Activated CD4-positive, CD25-positive, alpha-beta regulatory T cell treated with anti-CD3 and anti-CD28 coated beads, Interleukin-2, amount 50 U/mL, for 72 hours (primary cell): ENCODE measurements around the gene FGF21.

ENCODE experiments used
- DNase-seq: peaks from one replicate; pipeline ENCODE4 v3.0.0; 2021

FGF21 gene

DNA sequence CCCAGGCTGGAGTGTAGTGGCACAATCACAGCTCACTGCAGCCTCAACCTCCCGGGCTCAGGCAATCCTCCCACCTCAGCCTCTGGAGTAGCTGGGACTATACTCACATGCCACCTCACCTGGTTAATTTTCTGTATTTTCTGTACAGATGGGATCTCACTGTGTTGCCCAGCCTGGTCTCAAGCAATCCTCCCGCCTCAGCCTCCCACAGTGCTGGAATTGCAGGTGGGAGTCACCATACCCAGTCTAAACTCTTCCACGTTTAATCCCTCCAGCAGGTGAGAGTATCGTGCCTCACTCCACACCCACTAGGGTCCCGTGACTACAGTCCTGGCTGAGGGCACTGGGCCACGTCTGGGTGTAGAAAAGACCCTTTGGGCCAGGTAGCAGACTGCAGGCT, 39.0 kb downstream of the FGF21 start:
- no peak for DNase-seq

DNA sequence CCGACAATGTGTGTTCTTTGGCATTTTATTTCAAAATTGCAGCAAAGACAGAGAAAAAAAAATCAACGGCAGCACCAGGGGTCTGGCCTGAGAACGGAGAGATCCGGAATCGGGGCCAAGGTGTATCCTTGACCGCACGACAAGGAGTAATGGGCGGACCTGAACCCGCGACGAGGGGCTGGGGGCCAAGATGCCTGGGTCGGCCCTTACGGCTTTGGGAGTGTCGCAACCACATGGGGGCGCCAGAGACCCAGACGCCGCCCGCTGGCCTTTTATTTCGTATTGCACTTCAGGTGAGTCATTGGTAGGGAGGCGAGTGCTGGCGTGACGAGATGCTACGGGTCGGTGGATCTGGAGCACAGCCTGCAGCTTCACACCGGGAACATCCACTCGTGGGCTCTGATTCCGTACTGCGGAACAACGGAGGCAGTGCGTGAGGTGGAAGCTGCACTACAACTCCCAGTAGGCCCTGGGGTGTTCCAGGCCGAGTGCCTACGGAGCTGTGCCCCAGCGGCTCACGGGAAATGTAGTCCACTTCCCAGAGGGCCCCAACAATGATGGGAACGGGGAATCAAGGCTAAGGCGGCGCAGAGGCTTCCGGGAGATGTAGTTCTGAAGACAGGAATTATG, 39.8 kb downstream of the FGF21 start:
- peak; percentile 85 for DNase-seq

DNA sequence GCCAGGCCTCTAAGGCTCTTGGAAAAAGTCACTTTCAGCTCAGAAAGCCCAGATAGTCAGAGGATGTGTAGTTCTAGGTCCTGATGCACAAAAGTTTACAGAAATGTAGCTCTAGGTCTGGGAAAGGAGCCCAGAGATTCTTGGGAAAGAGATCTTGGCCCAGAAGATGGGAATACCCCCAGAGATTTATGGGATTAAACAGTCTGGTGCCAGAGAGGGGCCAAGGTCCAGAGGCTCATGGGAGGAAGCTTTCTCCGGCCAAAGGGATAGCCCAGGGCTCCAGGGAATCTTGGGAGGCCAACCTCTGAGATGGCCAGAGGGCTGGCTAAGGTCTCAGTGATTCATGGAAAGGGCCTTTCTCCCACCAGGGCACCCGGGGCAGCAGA, 40.4 kb downstream of the FGF21 start:
- DNase-seq: no peak

DNA sequence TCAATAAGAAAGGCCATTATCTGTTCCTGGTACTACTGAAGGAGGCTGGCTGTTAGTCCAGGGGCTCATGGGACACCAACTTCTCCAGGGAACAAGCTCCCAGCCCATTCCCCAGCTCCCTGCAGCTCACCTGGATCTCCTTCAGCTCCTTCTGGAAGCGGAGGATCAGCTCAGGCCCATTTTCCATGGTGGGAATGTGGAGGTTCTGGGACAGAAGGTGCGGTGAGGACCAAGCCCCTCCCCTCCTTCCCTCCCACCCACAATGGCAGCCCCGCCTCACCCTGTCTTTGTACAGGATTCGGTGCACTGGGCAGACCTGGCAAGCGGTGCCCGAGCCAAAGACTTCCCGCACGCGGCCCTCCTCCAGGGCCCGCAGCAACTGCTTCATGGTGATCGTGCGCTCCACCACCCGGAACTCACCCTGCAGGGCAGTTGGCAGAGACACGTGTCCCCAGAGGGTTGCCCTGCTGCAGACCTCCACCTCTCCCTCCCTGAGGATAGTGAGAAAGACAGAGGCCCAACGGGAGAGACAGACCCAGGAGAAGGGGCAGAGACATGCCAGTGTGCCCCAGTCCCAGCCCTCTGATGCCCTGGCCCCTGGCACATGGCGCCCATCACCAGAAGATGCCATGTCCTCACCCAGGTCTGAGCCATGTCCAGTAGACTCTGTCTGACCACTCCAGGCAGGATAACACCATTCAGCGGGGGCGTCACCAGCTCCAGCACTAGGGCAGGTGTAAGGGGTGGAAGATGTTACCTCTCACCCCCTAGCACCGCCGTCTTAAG, 41.2 kb downstream of the FGF21 start:
- no peak for DNase-seq

DNA sequence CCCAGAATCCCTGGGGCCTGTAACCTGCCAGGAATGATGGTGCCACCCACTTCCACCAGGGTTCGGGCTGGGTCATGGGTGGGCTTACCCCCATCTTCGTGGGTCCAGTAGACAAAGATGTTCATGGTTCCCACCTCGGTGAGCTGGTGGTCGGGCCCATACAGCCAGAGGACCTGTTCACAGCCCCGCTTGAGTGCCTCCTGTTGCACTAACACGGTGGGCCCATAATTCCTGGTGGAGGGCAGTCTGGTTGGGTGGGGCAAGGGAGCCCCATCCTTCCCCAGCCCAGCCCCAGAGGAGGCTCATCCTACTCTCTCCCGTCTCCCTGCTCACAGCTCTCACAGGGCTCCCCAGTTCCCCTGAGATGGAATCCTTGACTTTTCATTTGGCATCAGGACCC, 41.8 kb downstream of the FGF21 start:
- DNase-seq: no peak

DNA sequence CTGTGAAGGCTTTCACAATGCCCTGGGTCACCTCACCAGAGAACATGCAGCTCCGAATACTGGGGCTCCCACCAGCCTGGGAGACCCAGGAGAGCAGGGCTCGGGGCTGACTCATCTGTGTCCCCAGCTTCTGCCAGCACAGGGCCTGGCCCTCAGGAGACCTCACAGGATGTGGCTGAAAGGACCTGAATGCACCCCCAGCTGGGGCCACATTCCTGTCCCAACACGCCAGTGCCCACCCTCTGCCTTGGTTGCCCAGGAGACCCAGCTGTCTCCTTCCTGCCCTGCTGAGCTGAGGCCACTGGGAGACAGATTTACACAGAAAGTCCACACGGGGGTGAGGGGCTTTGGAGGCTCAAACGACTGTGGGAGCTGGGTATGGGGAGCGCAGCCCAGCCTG, 43.6 kb downstream of the FGF21 start:
- no peak for DNase-seq

DNA sequence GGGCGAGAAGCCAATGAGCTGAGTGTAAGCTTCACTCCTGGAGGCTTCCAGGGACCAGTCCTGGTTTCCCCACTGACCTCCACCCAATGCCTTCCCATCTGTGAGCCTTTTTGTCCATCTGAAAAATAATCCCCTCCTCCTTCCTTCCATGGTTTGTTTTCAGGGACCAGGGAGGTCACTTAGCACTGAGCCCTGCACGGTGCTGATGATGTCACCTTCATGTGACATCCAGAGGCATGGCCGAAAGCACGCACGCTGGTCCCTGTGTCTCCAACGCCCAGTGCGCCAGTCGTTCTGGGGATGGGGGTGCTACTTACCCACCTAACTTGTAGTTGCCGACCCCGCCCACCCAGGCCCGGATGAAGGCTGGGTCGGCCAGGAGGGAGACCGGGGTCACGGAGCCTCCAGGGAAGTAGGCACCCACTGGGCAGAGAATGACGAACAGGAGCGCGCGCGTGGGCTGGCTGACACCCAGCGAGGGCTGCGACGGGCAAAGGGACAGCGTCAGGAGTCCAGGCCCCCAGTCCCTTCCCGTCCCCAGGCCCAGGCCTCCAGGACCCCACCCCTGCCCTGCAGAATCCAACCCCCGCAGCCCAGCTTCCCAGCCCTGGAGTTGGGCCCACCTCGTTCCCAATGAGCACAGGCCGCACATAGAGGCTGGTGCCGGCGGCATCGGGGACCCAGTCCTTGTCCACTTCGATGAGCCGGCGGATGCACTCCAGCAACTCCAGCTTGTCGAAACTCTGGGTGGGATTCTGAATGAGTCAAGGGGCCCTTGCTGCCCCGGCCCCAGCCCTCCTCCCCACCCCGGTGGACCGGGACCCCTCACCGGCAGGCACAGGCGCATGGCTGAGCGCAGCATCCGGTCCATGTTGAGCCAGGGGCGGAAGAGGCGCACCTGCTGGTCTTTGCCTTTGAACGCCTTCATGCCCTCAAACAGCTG, 44.3 kb downstream of the FGF21 start:
- DNase-seq: no peak

DNA sequence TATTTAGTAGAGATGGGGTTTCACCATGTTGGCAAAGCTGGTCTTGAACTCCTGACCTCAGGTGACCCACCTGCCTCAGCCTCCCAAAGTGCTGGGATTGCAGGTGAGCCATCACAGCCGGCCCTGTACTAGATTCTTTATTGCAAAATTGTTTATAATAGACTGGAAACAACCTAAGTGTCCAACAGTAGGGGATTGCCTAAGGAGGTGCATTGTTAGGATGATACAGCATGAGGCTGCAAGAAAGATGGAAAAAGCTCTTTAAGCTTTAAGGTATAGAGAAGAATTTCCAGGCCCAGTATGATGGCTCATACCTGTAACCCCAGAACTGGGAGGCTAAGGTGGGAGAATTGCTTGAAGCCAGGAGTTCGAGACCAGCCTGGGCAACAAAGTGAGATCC, 47.3 kb downstream of the FGF21 start:
- DNase-seq: no peak

DNA sequence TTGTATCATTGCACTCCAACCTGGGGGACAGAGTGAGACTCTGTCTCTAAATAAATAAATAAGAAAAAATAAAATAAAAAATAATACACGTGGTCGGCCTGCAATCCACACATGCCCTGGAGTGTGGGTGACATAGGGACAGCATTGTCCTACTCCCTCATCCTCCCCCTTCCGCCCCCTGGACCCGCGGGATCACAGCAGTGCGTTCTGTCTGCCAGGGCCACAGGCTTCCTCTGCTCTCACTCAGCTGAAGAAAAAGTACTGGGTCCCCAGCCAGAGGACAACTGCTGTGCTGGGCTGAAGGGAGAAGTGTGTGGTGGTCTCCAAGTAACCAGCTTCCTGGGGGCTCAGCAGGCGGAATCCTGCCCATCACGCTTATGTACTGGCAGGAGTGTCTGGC, 49.2 kb downstream of the FGF21 start:
- no peak for DNase-seq

DNA sequence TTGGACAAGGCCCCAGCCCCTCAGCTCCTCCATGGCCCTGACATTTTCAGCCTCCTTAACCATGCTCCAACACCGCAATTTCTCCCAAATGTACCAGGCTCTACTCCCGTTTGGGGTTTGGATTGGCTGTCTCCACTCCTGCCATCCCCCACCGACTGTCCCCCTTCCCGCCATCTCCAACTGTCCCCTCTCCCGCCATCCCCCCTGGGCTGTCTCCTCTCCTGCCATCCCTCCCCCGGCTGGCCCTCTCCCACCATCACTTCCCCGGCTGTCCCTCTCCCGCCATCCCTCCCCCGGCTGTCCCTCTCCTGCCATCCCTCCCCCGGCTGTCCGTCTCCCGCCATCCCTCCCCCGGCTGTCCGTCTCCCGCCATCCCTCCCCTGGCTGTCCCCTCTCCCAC, 50.1 kb downstream of the FGF21 start:
- no peak for DNase-seq

DNA sequence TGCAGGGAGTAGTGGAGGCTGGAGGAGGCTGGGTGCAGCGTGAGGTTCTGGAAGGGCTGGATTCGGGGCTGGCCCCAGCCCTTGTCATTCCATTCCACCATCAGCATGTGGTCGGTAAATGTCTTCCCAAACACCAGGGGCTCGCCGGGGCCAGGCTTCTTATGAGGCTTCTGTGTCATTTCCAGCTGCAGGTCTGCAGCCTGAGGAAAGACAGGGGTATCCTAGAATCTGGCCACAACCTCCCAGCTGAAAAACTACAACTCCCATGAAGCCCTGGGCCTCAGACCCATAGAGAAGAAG, 51.1 kb downstream of the FGF21 start:
- no peak for DNase-seq

DNA sequence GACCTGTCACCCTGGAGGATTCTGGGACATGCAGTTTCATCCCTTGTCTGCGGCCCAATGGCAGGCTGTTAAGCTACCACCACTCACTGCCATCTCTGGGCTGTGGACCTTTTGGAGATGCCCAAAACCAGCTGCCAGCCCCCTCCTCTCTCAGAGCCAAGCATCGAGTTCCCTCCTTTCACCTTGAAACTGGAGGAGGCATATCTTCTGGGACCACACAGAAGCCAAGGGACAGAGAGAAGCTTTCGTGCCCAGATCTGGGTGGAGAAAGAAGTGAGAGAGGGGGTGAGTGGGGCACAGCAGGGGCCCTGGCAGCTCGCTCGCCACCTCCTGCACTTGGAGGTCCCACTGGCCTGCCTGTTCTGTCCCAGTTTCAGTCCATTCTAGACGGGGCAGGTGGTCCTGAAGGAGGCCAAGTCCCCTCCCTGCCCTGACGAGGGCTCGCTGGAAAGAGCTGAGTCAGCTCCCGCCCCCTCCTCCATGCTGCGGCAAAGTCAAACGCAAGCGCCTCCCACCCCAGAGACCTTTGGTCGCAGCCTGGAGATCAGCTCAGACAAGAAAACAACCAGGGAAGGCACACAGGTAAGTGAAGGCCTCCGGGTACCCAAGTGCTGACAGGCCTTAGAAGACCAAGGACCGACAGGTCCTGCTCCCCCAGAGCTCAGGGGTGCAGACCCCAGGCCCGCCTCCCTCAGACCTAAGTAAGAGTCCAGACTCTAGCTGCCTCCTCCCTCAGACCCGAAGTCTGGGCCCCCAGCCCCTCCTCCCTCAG, 51.7 kb downstream of the FGF21 start:
- DNase-seq: no peak

DNA sequence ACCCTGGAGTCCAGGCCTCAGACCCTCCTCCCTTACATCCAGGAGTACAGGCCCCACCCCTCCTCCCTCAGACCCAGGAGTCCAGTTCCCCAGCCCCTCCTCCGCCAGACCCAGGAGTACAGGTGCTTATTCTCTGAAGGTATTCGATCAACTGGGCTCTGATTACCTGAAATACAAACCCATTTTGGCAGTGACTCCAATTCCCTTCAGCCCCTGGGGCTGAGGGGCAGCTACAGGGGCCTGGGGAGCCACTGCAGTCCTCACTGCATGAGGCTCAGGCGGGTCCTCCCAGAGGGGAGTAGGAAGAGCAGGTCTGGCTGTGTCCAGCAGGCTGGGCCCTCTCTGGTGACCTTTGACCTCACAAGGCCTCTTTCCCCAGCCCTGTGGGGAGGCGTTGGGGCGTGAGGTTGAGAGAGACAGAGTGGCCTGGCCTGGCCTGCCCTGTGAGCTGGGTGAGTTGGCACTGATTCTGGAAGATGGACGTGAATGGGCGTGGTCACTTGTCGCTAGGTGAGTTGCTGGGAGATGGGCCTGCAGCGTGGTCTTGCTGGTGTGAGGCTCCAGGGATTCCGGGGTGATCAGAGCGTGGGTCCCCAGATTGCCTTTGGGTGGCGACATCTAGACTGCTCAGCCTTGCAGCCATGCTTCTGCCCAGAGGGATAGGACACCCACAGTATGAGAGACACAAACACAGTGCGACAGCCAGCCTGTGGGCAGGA, 52.4 kb downstream of the FGF21 start:
- DNase-seq: no peak
